22Rv1 (cell line): ENCODE measurements around the gene KREMEN2.

ENCODE experiments used
- ZFX ChIP-seq: fragments of 450-650 bp; IDR thresholded peaks from 2 replicates; pipeline ENCODE4 v1.6.1; 2017; ENCODE audit warnings: antibody characterized with exemption, borderline replicate concordance
- TF ChIP-seq, protein P1 (sequence below): fragments of 450-650 bp; IDR thresholded peaks from 2 replicates; pipeline ENCODE4 v1.5.1; 2017; ENCODE audit warnings: mild to moderate bottlenecking

GRCh38 chr16:2966808-2967191 is 2.7 kb downstream of the KREMEN2 start:
- TF ChIP-seq, protein P1, sequence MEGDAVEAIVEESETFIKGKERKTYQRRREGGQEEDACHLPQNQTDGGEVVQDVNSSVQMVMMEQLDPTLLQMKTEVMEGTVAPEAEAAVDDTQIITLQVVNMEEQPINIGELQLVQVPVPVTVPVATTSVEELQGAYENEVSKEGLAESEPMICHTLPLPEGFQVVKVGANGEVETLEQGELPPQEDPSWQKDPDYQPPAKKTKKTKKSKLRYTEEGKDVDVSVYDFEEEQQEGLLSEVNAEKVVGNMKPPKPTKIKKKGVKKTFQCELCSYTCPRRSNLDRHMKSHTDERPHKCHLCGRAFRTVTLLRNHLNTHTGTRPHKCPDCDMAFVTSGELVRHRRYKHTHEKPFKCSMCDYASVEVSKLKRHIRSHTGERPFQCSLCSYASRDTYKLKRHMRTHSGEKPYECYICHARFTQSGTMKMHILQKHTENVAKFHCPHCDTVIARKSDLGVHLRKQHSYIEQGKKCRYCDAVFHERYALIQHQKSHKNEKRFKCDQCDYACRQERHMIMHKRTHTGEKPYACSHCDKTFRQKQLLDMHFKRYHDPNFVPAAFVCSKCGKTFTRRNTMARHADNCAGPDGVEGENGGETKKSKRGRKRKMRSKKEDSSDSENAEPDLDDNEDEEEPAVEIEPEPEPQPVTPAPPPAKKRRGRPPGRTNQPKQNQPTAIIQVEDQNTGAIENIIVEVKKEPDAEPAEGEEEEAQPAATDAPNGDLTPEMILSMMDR: peak; percentile 38
- no peak for TF ChIP-seq ZFX
